MM.1S (cell line): Measurements from ENCODE around the gene CDH4.

Source experiments
- DNase-seq: peaks from one replicate; pipeline ENCODE4 v3.0.0-alpha.2; 2015
- H2AFZ ChIP-seq: fragments of 300-600 bp; sonication (generic); 2 replicates; pipeline ENCODE4 v1.6.0; 2016; ENCODE audit warnings: antibody characterized with exemption, low read length
- H3F3A ChIP-seq: fragments of 300-600 bp; sonication (generic); 2 replicates; pipeline ENCODE4 v1.6.1; 2016; ENCODE audit warnings: mild to moderate bottlenecking, antibody characterized with exemption, low read length, moderate library complexity, mixed read lengths; ENCODE audit not compliant: insufficient read depth
- H3K27ac ChIP-seq: fragments of 300-600 bp; sonication (generic); 2 replicates; pipeline ENCODE4 v1.5.1; 2016; ENCODE audit warnings: mild to moderate bottlenecking, low read length
- H3K27me3 ChIP-seq: fragments of 300-600 bp; sonication (generic); replicated peaks from 2 replicates; pipeline ENCODE4 v1.6.0; 2016; ENCODE audit warnings: low read length; ENCODE audit not compliant: insufficient read depth
- H3K36me3 ChIP-seq: fragments of 300-600 bp; sonication (generic); replicated peaks from 2 replicates; pipeline ENCODE4 v1.6.1; 2016; ENCODE audit warnings: mild to moderate bottlenecking, low read length, mixed read lengths; ENCODE audit not compliant: insufficient read depth
- H3K4me1 ChIP-seq: fragments of 300-600 bp; sonication (generic); 2 replicates; pipeline ENCODE4 v1.6.1; 2016; ENCODE audit warnings: low read length, mixed read lengths
- H3K4me2 ChIP-seq: fragments of 300-600 bp; sonication (generic); 2 replicates; pipeline ENCODE4 v1.6.0; 2016; ENCODE audit warnings: low read depth, low read length
- H3K4me3 ChIP-seq: fragments of 300-600 bp; sonication (generic); 2 replicates; pipeline ENCODE4 v1.5.1; 2016; ENCODE audit warnings: low read length, mixed read lengths
- H3K79me2 ChIP-seq: fragments of 300-600 bp; sonication (generic); 2 replicates; pipeline ENCODE4 v1.6.1; 2016; ENCODE audit warnings: mixed run types, low read length, mixed read lengths
- H3K9ac ChIP-seq: fragments of 300-600 bp; sonication (generic); 2 replicates; pipeline ENCODE4 v1.6.1; 2016; ENCODE audit warnings: low read length, mixed read lengths
- H3K9me2 ChIP-seq: fragments of 300-600 bp; sonication (generic); replicated peaks from 2 replicates; pipeline ENCODE4 v1.6.1; 2016; ENCODE audit warnings: mild to moderate bottlenecking, low read length, mixed read lengths; ENCODE audit not compliant: insufficient read depth
- H3K9me3 ChIP-seq: fragments of 300-600 bp; sonication (generic); replicated peaks from 2 replicates; pipeline ENCODE4 v1.6.1; 2016; ENCODE audit warnings: mild to moderate bottlenecking, low read length, mixed read lengths; ENCODE audit not compliant: insufficient read depth
- H4K20me1 ChIP-seq: fragments of 300-600 bp; sonication (generic); 2 replicates; pipeline ENCODE4 v1.6.1; 2016; ENCODE audit warnings: mild to moderate bottlenecking, low read length, moderate library complexity, mixed read lengths; ENCODE audit not compliant: insufficient read depth
- CTCF ChIP-seq: fragments of 300-600 bp; sonication (generic); IDR thresholded peaks from 2 replicates; pipeline ENCODE4 v1.5.1; 2016; ENCODE audit warnings: antibody characterized with exemption, low read length, mixed read lengths
- EZH2 ChIP-seq: fragments of 300-600 bp; sonication (generic); optimal IDR thresholded peaks from 2 replicates; pipeline ENCODE3; 2017; ENCODE audit warnings: low read depth, mild to moderate bottlenecking, antibody characterized with exemption, low read length, mixed read lengths
- EZH2phosphoT487 ChIP-seq: fragments of 300-600 bp; sonication (generic); IDR thresholded peaks from 2 replicates; pipeline ENCODE4 v1.6.1; 2018; ENCODE audit warnings: antibody characterized with exemption, low read length

Gene CDH4

GRCh38 chr20:61726979-61727378, 474.9 kb downstream of the CDH4 start:
- Histone ChIP-seq H3K4me2 (no peak overlapping the region), H3K27me3 (peaks cover 56% of the 10 kb centered on the region)

DNA sequence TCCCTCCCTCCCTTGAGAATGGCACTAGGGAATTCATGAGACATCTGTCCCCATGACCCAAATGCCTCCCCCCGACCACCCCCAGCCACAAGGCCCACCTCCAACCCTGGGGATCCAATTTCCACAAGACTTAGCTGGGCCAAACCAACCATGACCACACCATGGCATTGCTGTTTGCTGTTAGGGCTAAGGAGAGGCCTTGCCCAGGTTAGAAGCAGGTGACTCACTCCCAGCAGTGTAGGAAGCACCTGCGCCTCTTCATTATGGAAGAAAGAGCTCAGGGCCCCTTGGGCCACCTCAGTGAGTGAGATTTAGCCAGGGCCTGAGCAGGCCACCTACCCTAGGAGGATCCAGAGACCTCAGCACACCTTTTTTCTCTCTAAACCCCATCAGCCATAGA, 475.7 kb downstream of the CDH4 start:
- H3K27ac ChIP-seq: no peak overlapping the region
- H3K9me2 ChIP-seq: no peaks in the 10 kb centered on the region
- DNase-seq: no peak
- no peak overlapping the region for H3K4me3 ChIP-seq
- H3K9me3 ChIP-seq: no peaks in the 10 kb centered on the region
- H3K4me1 ChIP-seq: no peaks in the 10 kb centered on the region
- no peak overlapping the region for H2AFZ ChIP-seq
- H4K20me1 ChIP-seq: no peaks in the 10 kb centered on the region
- TF ChIP-seq EZH2phosphoT487: no peak
- no peak for TF ChIP-seq EZH2
- no peak for TF ChIP-seq CTCF
- no peaks in the 10 kb centered on the region for H3F3A ChIP-seq
- no peaks in the 10 kb centered on the region for H3K36me3 ChIP-seq
- no peak overlapping the region for H3K4me2 ChIP-seq
- no peak overlapping the region for H3K9ac ChIP-seq
- H3K79me2 ChIP-seq: no peaks in the 10 kb centered on the region
- peaks cover 55% of the 10 kb centered on the region for H3K27me3 ChIP-seq

More at GRCh38 chr20:61726979-61727378, 474.9 kb downstream of the CDH4 start:
- no peak overlapping the region for H3K9ac ChIP-seq
- TF ChIP-seq EZH2 (no peak), CTCF (no peak), EZH2phosphoT487 (no peak)
- no peak overlapping the region for H3K4me3 ChIP-seq
- H3F3A ChIP-seq: no peaks in the 10 kb centered on the region
- H3K27ac ChIP-seq: no peak overlapping the region
- no peaks in the 10 kb centered on the region for H3K79me2 ChIP-seq
- no peaks in the 10 kb centered on the region for H3K9me2 ChIP-seq
- H4K20me1 ChIP-seq: no peaks in the 10 kb centered on the region
- H3K9me3 ChIP-seq: no peaks in the 10 kb centered on the region
- no peaks in the 10 kb centered on the region for H3K4me1 ChIP-seq
- DNase-seq: no peak
- no peak overlapping the region for H2AFZ ChIP-seq
- no peaks in the 10 kb centered on the region for H3K36me3 ChIP-seq

DNA sequence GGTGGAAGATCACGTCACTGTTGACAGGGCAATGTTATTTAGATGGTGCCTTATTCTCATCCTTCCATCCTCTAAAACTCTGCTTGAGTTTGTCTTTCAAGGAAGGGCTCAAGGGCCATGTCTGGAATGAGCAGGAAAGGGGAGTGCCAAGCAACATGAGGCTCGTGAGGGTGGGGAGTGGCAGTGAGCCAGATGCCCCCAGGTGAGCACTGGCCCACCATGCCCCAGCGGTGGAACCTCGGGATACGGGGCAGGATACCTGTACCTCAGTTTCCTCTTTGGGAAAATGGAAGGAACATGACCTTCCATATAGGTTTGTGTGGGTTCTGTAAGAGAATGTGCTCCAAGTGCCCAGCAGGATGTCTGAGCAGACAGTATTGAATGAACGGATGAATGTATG, 476.3 kb downstream of the CDH4 start:
- Histone ChIP-seq H3F3A (no peaks in the 10 kb centered on the region), H3K4me2 (no peak overlapping the region)
- no peak for TF ChIP-seq CTCF
- TF ChIP-seq EZH2: no peak
- TF ChIP-seq EZH2phosphoT487: no peak

More for the DNA sequence above, 476.3 kb downstream of the CDH4 start:
- no peaks in the 10 kb centered on the region for H3K36me3 ChIP-seq
- H3K79me2 ChIP-seq: no peaks in the 10 kb centered on the region
- no peaks in the 10 kb centered on the region for H3K9me2 ChIP-seq
- no peak overlapping the region for H3K27ac ChIP-seq
- peaks cover 52% of the 10 kb centered on the region for H3K27me3 ChIP-seq
- H3K9me3 ChIP-seq: no peaks in the 10 kb centered on the region
- H3K9ac ChIP-seq: no peak overlapping the region
- H4K20me1 ChIP-seq: no peaks in the 10 kb centered on the region
- no peaks in the 10 kb centered on the region for H3K4me1 ChIP-seq
- no peak for DNase-seq
- H3K4me3 ChIP-seq: no peak overlapping the region
- no peak overlapping the region for H2AFZ ChIP-seq
